SH-SY5Y (cell line): ENCODE measurements around the gene PLAAT2.

Source experiments
- GATA2 ChIP-seq: IDR thresholded peaks from 2 replicates; pipeline ENCODE4 v1.6.1; 2011; ENCODE audit warnings: mild to moderate bottlenecking, low read depth, low read length
- GATA3 ChIP-seq: IDR thresholded peaks from 2 replicates; pipeline ENCODE4 v1.6.1; 2011; ENCODE audit warnings: low read depth, mild to moderate bottlenecking, low read length, moderate library complexity

DNA sequence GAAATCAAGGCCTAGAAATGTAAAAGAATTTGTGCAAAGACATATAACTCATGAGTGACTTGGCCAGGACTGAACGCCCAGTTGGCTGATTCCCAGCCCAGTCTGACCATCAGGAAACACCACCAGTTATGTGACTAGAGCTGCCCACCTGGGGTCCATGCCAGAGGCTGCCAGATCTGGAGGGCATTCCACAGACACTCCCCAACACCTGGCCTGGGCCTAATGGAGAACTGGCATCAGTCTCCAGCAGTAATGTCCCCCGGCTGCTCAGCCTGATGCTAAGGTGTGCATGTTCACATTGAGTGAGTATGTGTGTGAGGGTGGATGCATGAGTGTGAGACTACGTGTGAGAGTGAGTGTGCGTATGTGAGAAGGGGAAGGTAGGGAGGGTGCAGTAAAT is 35.4 kb upstream of the PLAAT2 start:
- no peak for TF ChIP-seq GATA2
- TF ChIP-seq GATA3 = no peak
